Right forelimb (tissue), 1 donor: ENCODE measurements around the gene SF3A1.
"Not testable (repeated sequence)": the region's sequence is repeated elsewhere in the genome, so short reads cannot be mapped to it uniquely, and the experiment has no call there.

ENCODE experiments used
- DNase-seq: peaks from one replicate; pipeline ENCODE4 v3.0.0-alpha.2; 2018

The SF3A1 gene

GRCh38 chr22:30347255-30347892 is 9.3 kb downstream of the SF3A1 start:
- DNase-seq: no peak

- no peak for DNase-seq
These were observed 12.1 kb downstream of the SF3A1 start for GRCh38 chr22:30344447-30345200.

GRCh38 chr22:30340911-30341685 is 15.6 kb downstream of the SF3A1 start:
- DNase-seq: peak; percentile 52

- no peak for DNase-seq
These were observed 17.9 kb downstream of the SF3A1 start for GRCh38 chr22:30338802-30339201.

GRCh38 chr22:30338341-30338740 is 18.4 kb downstream of the SF3A1 start:
- DNase-seq: not testable (repeated sequence)

- DNase-seq: no peak
These were observed 19.3 kb downstream of the SF3A1 start for GRCh38 chr22:30337461-30337778.

- DNase-seq: no peak
These were observed 19.8 kb downstream of the SF3A1 start for GRCh38 chr22:30336752-30337460.

GRCh38 chr22:30335236-30335635 is 21.5 kb downstream of the SF3A1 start:
- DNase-seq: no peak

GRCh38 chr22:30334646-30335045 is 22.0 kb downstream of the SF3A1 start:
- no peak for DNase-seq

- DNase-seq: no peak
These were observed 23.0 kb downstream of the SF3A1 start for GRCh38 chr22:30333707-30334087.

GRCh38 chr22:30332994-30333706 is 23.5 kb downstream of the SF3A1 start:
- no peak for DNase-seq

- DNase-seq: no peak
These were observed 24.1 kb downstream of the SF3A1 start for GRCh38 chr22:30332551-30332950.

GRCh38 chr22:30328466-30329049 is 28.1 kb downstream of the SF3A1 start:
- DNase-seq: no peak

- no peak for DNase-seq
These were observed 28.8 kb downstream of the SF3A1 start for GRCh38 chr22:30327864-30328345.

GRCh38 chr22:30326706-30327362 is 29.9 kb downstream of the SF3A1 start, which contains the start of gene TBC1D10A:
Gene TBC1D10A (minus strand): TSS chr22:30326941. CDS start chr22:30326881, 60 bp downstream.
- DNase-seq: peak; percentile 90

- peak; percentile 67 for DNase-seq
These were observed 30.4 kb downstream of the SF3A1 start for GRCh38 chr22:30326255-30326705.

GRCh38 chr22:30325724-30326254 is 30.9 kb downstream of the SF3A1 start:
- no peak for DNase-seq

- DNase-seq: no peak
These were observed 31.5 kb downstream of the SF3A1 start for GRCh38 chr22:30325065-30325720.

GRCh38 chr22:30324014-30324730 is 32.5 kb downstream of the SF3A1 start:
- DNase-seq: no peak

- no peak for DNase-seq
These were observed 33.4 kb downstream of the SF3A1 start for GRCh38 chr22:30323246-30323645.
